SU-DHL-6 (cell line): Measurements from ENCODE around the gene CORO2A.

Experiments
- CTCF ChIP-seq: fragments of 200-600 bp; sonication (generic); IDR thresholded peaks from one replicate; pipeline ENCODE4 v1.5.1; 2017; ENCODE audit warnings: antibody characterized with exemption, mild to moderate bottlenecking, low read length, moderate library complexity; ENCODE audit not compliant: insufficient read depth, poor library complexity, severe bottlenecking
- EZH2phosphoT487 ChIP-seq: fragments of 200-600 bp; sonication (generic), shearing (Covaris generic); conservative IDR thresholded peaks from 2 replicates; pipeline ENCODE4 v1.6.1; 2018; ENCODE audit warnings: mild to moderate bottlenecking, antibody characterized with exemption, low read length, moderate library complexity, mixed read lengths

GRCh38 chr9:98142182-98142907 lies 50.1 kb downstream of the CORO2A start:
- no peak for TF ChIP-seq CTCF
- no peak for TF ChIP-seq EZH2phosphoT487
